HK-2 (cell line): Measurements from ENCODE around the gene SLC13A5.

Experiments used
- DNase-seq: peaks from one replicate; pipeline ENCODE4 v3.0.0-alpha.2; 2018; ENCODE audit not compliant: unreplicated experiment

Gene SLC13A5

GRCh38 chr17:6684460-6684783 lies 28.7 kb downstream of the SLC13A5 start:
- DNase-seq: no peak

- DNase-seq: no peak
Observed at GRCh38 chr17:6683730-6684459, 29.3 kb downstream of the SLC13A5 start.

- no peak for DNase-seq
Observed at GRCh38 chr17:6683081-6683684, 30.0 kb downstream of the SLC13A5 start.

- no peak for DNase-seq
Observed at GRCh38 chr17:6682339-6682738, 30.8 kb downstream of the SLC13A5 start.

- DNase-seq: no peak
Observed at GRCh38 chr17:6681671-6682070, 31.5 kb downstream of the SLC13A5 start.

- DNase-seq: no peak
Observed at GRCh38 chr17:6681176-6681575, 32.0 kb downstream of the SLC13A5 start.

- DNase-seq: no peak
Observed at GRCh38 chr17:6679241-6679640, 33.9 kb downstream of the SLC13A5 start.

GRCh38 chr17:6677946-6678345 lies 35.2 kb downstream of the SLC13A5 start:
- no peak for DNase-seq

- DNase-seq: peak; percentile 77
Observed at GRCh38 chr17:6677158-6677831, 35.9 kb downstream of the SLC13A5 start.

- DNase-seq: no peak
Observed at GRCh38 chr17:6676802-6677157, 36.4 kb downstream of the SLC13A5 start.

GRCh38 chr17:6675201-6675825 lies 37.9 kb downstream of the SLC13A5 start:
- DNase-seq: no peak

- no peak for DNase-seq
Observed at GRCh38 chr17:6674586-6674985, 38.6 kb downstream of the SLC13A5 start.

GRCh38 chr17:6671431-6671830 lies 41.7 kb downstream of the SLC13A5 start:
- DNase-seq: no peak

GRCh38 chr17:6670999-6671398 lies 42.2 kb downstream of the SLC13A5 start:
- DNase-seq: no peak

GRCh38 chr17:6670571-6670970 lies 42.6 kb downstream of the SLC13A5 start:
- no peak for DNase-seq

GRCh38 chr17:6669479-6670212 lies 43.5 kb downstream of the SLC13A5 start:
- no peak for DNase-seq

GRCh38 chr17:6668727-6669425 lies 44.3 kb downstream of the SLC13A5 start:
- DNase-seq: no peak

GRCh38 chr17:6668219-6668618 lies 45.0 kb downstream of the SLC13A5 start:
- DNase-seq: no peak

- DNase-seq: no peak
Observed at GRCh38 chr17:6667516-6667915, 45.7 kb downstream of the SLC13A5 start.

GRCh38 chr17:6666557-6666956 lies 46.6 kb downstream of the SLC13A5 start:
- no peak for DNase-seq

- DNase-seq: peak; percentile 78
Observed at GRCh38 chr17:6666077-6666521, 47.1 kb downstream of the SLC13A5 start.
